C4-2B (cell line): ENCODE measurements around the gene ZNF20.

ENCODE experiments used
- ZFX ChIP-seq: fragments of 450-650 bp; IDR thresholded peaks from 2 replicates; pipeline ENCODE4 v1.6.1; 2017
- TF ChIP-seq, protein P1 (sequence below): fragments of 450-650 bp; conservative IDR thresholded peaks from 2 replicates; pipeline ENCODE4 v1.5.1; 2017; ENCODE audit warnings: mild to moderate bottlenecking

GRCh38 chr19:12092065-12092867 lies 47.9 kb downstream of the ZNF20 start:
- TF ChIP-seq, protein P1, sequence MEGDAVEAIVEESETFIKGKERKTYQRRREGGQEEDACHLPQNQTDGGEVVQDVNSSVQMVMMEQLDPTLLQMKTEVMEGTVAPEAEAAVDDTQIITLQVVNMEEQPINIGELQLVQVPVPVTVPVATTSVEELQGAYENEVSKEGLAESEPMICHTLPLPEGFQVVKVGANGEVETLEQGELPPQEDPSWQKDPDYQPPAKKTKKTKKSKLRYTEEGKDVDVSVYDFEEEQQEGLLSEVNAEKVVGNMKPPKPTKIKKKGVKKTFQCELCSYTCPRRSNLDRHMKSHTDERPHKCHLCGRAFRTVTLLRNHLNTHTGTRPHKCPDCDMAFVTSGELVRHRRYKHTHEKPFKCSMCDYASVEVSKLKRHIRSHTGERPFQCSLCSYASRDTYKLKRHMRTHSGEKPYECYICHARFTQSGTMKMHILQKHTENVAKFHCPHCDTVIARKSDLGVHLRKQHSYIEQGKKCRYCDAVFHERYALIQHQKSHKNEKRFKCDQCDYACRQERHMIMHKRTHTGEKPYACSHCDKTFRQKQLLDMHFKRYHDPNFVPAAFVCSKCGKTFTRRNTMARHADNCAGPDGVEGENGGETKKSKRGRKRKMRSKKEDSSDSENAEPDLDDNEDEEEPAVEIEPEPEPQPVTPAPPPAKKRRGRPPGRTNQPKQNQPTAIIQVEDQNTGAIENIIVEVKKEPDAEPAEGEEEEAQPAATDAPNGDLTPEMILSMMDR: no peak
- no peak for TF ChIP-seq ZFX
